Epithelial cell of esophagus (primary cell): ENCODE data around the gene FGD2.

Experiments used
- DNase-seq: peaks from one replicate; pipeline ENCODE4 v3.0.0; 2010; ENCODE audit warnings: low read depth
- H3K4me3 ChIP-seq: 2 replicates; pipeline ENCODE4 v1.5.1; 2011; ENCODE audit warnings: mild to moderate bottlenecking, low read length, control low read depth
- CTCF ChIP-seq: IDR thresholded peaks from 2 replicates; pipeline ENCODE4 v1.5.1; 2011; ENCODE audit warnings: low read depth, mild to moderate bottlenecking, low read length, control low read depth, inconsistent platforms; ENCODE audit not compliant: insufficient read depth; ENCODE audit errors: missing control alignments

The FGD2 gene

GRCh38 chr6:37059344-37060194 lies 54.1 kb downstream of the FGD2 start:
- H3K4me3 ChIP-seq, result no peak overlapping the region
- DNase-seq, result peak; percentile 98
- TF ChIP-seq CTCF, result peak; percentile 71

- no peak for TF ChIP-seq CTCF
- no peak overlapping the region for H3K4me3 ChIP-seq
- no peak for DNase-seq
Observed at GRCh38 chr6:37060195-37060559, 54.7 kb downstream of the FGD2 start.

GRCh38 chr6:37061157-37061804 lies 55.8 kb downstream of the FGD2 start:
- no peak for DNase-seq
- TF ChIP-seq CTCF, result no peak
- no peak overlapping the region for H3K4me3 ChIP-seq

- no peak overlapping the region for H3K4me3 ChIP-seq
- TF ChIP-seq CTCF, result no peak
- DNase-seq, result no peak
Observed at GRCh38 chr6:37062424-37062823, 57.0 kb downstream of the FGD2 start.

- no peak overlapping the region for H3K4me3 ChIP-seq
- no peak for TF ChIP-seq CTCF
- DNase-seq, result no peak
Observed at GRCh38 chr6:37068356-37069270, 63.2 kb downstream of the FGD2 start.

GRCh38 chr6:37069639-37070038 lies 64.2 kb downstream of the FGD2 start:
- no peak for TF ChIP-seq CTCF
- DNase-seq, result no peak
- H3K4me3 ChIP-seq, result no peak overlapping the region
